Glutamatergic neuron (in vitro differentiated cells): ENCODE measurements around the gene ARHGAP24. TPM values are rescaled to one million over a fixed set of nuclear protein-coding genes. Genes with fewer than 3 reads are reported as not detected.
"Not testable (repeated sequence)": the region's sequence is repeated elsewhere in the genome, so short reads cannot be mapped to it uniquely, and the experiment has no call there.

Source experiments
- DNase-seq: peaks from one replicate; pipeline ENCODE4 v3.0.0; 2022
- H3K27ac Mint-ChIP-seq: one replicate; pipeline ENCODE4 v1.8.0; 2020; ENCODE audit warnings: mild to moderate bottlenecking, mixed read lengths, inconsistent platforms; ENCODE audit not compliant: unreplicated experiment
- H3K27me3 Mint-ChIP-seq: one replicate; pipeline ENCODE4 v1.8.0; 2020; ENCODE audit warnings: mild to moderate bottlenecking, moderate library complexity, mixed read lengths, inconsistent platforms; ENCODE audit not compliant: unreplicated experiment
- H3K36me3 Mint-ChIP-seq: one replicate; pipeline ENCODE4 v1.8.0; 2020; ENCODE audit warnings: mild to moderate bottlenecking, mixed read lengths, inconsistent platforms; ENCODE audit not compliant: unreplicated experiment
- H3K4me1 Mint-ChIP-seq: one replicate; pipeline ENCODE4 v1.8.0; 2020; ENCODE audit warnings: mild to moderate bottlenecking, low read depth, mixed read lengths, inconsistent platforms; ENCODE audit not compliant: unreplicated experiment
- H3K4me3 Mint-ChIP-seq: one replicate; pipeline ENCODE4 v1.8.0; 2020; ENCODE audit warnings: mild to moderate bottlenecking, mixed read lengths, inconsistent platforms; ENCODE audit not compliant: unreplicated experiment
- H3K9me3 Mint-ChIP-seq: one replicate; pipeline ENCODE4 v1.8.0; 2020; ENCODE audit warnings: mild to moderate bottlenecking, moderate library complexity, mixed read lengths, inconsistent platforms; ENCODE audit not compliant: unreplicated experiment
- CTCF ChIP-seq: fragments of 200-600 bp; sonication (generic); IDR thresholded peaks from one replicate; pipeline ENCODE4 v1.5.0; 2021; ENCODE audit not compliant: partially characterized antibody, unreplicated experiment
- total RNA-seq: library from RNA; stranded (reverse); fragmentation: NEBNext Ultra II Directional; extraction: Animal tissue kit (Norgen Biotek cat#: 25700); gene quantifications from one replicate; pipeline ENCODE4 v1.2.1, GENCODE V29; 2021; ENCODE audit not compliant: unreplicated experiment

The ARHGAP24 gene
- total RNA-seq, 1 donor from 2014 or later, result 1.6 TPM

GRCh38 chr4:85812776-85813175 is 337.8 kb downstream of the ARHGAP24 start:
- H3K4me3 Mint-ChIP-seq, result no peak overlapping the region
- DNase-seq, result no peak
- H3K27me3 Mint-ChIP-seq, result no peaks in the 10 kb centered on the region
- H3K27ac Mint-ChIP-seq, result no peak overlapping the region
- no peaks in the 10 kb centered on the region for H3K9me3 Mint-ChIP-seq
- TF ChIP-seq CTCF, result no peak
- no peaks in the 10 kb centered on the region for H3K4me1 Mint-ChIP-seq
- H3K36me3 Mint-ChIP-seq, result no peaks in the 10 kb centered on the region

DNA sequence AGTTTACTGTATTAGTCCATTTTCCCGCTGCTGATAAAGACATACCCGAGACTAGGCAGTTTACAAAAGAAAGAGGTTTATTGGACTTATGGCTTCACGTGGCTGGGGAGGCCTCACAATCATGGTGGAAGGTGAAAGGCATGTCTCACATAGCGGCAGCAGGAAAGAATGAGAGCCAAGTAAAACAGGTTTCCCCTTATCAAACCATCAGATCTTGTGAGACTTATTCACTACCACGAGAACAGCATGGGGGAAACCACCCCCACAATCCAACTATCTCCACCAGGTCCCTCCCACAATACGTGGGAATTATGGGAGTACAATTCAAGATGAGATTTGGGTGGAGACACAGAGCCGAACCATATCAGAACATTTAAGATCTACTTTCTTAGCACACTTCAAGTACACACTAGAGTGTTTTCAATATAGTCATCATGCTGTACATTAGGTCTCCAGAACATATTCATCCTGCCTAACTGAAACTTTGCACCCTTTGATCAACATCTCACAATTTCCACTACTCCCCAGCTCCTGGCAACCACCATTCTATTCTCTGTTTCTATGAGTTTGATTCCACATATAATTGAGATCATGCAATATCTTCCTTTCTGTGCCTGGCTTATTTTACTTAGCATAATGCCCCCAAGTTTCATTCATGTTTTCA is 341.0 kb downstream of the ARHGAP24 start:
- H3K4me1 Mint-ChIP-seq, result peaks cover 5% of the 10 kb centered on the region
- TF ChIP-seq CTCF, result no peak
- H3K36me3 Mint-ChIP-seq, result no peaks in the 10 kb centered on the region
- H3K27ac Mint-ChIP-seq, result no peak overlapping the region
- H3K9me3 Mint-ChIP-seq, result no peaks in the 10 kb centered on the region
- no peak for DNase-seq
- no peaks in the 10 kb centered on the region for H3K27me3 Mint-ChIP-seq
- no peak overlapping the region for H3K4me3 Mint-ChIP-seq

DNA sequence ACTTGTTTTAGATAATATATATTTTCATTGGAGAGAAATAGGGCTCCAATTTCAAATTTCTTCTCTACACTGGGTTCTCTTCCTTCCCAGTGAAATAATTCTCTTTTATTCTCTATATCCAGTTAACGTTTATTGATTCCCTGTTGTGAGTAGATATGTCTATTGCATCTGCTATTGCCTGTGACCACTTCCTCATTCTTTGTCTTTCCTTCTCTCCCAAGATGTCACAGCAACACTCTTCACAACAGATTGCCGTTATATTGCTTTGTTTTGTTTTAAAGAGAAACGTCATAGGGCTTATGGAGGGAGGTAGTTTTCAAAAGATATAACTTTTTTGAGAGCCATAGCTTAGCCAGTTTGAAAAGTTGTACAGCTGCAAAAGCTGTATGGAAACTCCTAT is 343.8 kb downstream of the ARHGAP24 start:
- H3K4me1 Mint-ChIP-seq, result peaks cover 9% of the 10 kb centered on the region
- no peak overlapping the region for H3K27ac Mint-ChIP-seq
- no peak for TF ChIP-seq CTCF
- peaks cover 3% of the 10 kb centered on the region for H3K27me3 Mint-ChIP-seq
- H3K4me3 Mint-ChIP-seq, result no peak overlapping the region
- no peak for DNase-seq
- no peaks in the 10 kb centered on the region for H3K36me3 Mint-ChIP-seq
- H3K9me3 Mint-ChIP-seq, result peaks cover under 1% of the 10 kb centered on the region

DNA sequence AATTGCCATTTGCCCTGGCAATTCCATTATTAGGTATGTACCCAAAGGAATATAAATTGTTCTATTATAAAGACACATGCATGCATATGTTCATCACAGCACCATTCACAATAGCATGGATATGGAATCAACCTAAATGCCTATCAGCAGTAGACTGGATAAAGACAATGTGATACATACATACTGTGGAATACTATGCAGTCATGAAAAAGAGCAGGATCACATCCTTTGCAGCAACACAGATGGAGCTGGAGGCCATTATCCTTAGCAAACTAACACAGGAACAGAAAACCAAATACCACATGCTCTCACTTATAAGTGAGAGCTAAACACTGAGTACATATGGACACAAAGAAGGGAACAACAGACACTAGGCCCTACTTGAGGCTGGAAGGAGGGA is 345.2 kb downstream of the ARHGAP24 start:
- H3K36me3 Mint-ChIP-seq, H3K27ac Mint-ChIP-seq, DNase-seq, H3K4me3 Mint-ChIP-seq, H3K27me3 Mint-ChIP-seq, H3K9me3 Mint-ChIP-seq, H3K4me1 Mint-ChIP-seq: not testable (repeated sequence)

- peaks cover 2% of the 10 kb centered on the region for H3K9me3 Mint-ChIP-seq
- no peak for DNase-seq
- H3K36me3 Mint-ChIP-seq, result no peaks in the 10 kb centered on the region
- peaks cover 16% of the 10 kb centered on the region for H3K4me1 Mint-ChIP-seq
- H3K4me3 Mint-ChIP-seq, result no peak overlapping the region
- H3K27me3 Mint-ChIP-seq, result peaks cover 3% of the 10 kb centered on the region
- no peak overlapping the region for H3K27ac Mint-ChIP-seq
- TF ChIP-seq CTCF, result no peak
These were observed 346.9 kb downstream of the ARHGAP24 start for GRCh38 chr4:85821688-85822455.
